MM.1S (cell line): ENCODE results near the gene ZBTB7C.

Experiments used
- CTCF ChIP-seq: fragments of 300-600 bp; sonication (generic); IDR thresholded peaks from 2 replicates; pipeline ENCODE4 v1.5.1; 2016; ENCODE audit warnings: antibody characterized with exemption, low read length, mixed read lengths
- EZH2 ChIP-seq: fragments of 300-600 bp; sonication (generic); optimal IDR thresholded peaks from 2 replicates; pipeline ENCODE3; 2017; ENCODE audit warnings: low read depth, mild to moderate bottlenecking, antibody characterized with exemption, low read length, mixed read lengths
- EZH2phosphoT487 ChIP-seq: fragments of 300-600 bp; sonication (generic); IDR thresholded peaks from 2 replicates; pipeline ENCODE4 v1.6.1; 2018; ENCODE audit warnings: antibody characterized with exemption, low read length

GRCh38 chr18:48345596-48345995 is 63.6 kb downstream of the ZBTB7C start:
- TF ChIP-seq CTCF (peak; percentile 17), EZH2 (no peak), EZH2phosphoT487 (no peak)
